Omental fat pad (tissue), 4 donors: ENCODE data around the gene ARL6IP1. TPM values are rescaled to one million over a fixed set of nuclear protein-coding genes. Genes with fewer than 3 reads are reported as not detected.

Experiments used
- ATAC-seq: fragments of 150-250 bp; one replicate; pipeline ENCODE4 v1.9.1; 2016; ENCODE audit warnings: mild to moderate bottlenecking, moderate library complexity; ENCODE audit not compliant: low FRiP score
- DNase-seq: peaks from one replicate; pipeline ENCODE4 v3.0.0-alpha.2; 2019; ENCODE audit warnings: low spot score
- total RNA-seq, 4 donors: library from RNA; depleted of rRNA; stranded (reverse); fragments of >200 nt; gene quantifications; one replicate each; pipeline ENCODE4 v1.1.0, GENCODE V29; 2016
- TF ChIP-seq, protein P1 (sequence below), 3 donors: fragments of 450-650 bp; IDR thresholded peaks; one replicate each; pipeline ENCODE4 v1.5.1; 2016 to 2017; ENCODE audit warnings: antibody characterized with exemption in 3 of 3, mild to moderate bottlenecking in 3 of 3, moderate library complexity in 2 of 3

Gene ARL6IP1
- total RNA-seq = 100 to 1,000 TPM; 267 to 358 (median 282) TPM

- ATAC-seq = peak; percentile 99
- TF ChIP-seq, protein P1, sequence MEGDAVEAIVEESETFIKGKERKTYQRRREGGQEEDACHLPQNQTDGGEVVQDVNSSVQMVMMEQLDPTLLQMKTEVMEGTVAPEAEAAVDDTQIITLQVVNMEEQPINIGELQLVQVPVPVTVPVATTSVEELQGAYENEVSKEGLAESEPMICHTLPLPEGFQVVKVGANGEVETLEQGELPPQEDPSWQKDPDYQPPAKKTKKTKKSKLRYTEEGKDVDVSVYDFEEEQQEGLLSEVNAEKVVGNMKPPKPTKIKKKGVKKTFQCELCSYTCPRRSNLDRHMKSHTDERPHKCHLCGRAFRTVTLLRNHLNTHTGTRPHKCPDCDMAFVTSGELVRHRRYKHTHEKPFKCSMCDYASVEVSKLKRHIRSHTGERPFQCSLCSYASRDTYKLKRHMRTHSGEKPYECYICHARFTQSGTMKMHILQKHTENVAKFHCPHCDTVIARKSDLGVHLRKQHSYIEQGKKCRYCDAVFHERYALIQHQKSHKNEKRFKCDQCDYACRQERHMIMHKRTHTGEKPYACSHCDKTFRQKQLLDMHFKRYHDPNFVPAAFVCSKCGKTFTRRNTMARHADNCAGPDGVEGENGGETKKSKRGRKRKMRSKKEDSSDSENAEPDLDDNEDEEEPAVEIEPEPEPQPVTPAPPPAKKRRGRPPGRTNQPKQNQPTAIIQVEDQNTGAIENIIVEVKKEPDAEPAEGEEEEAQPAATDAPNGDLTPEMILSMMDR (IDR thresholded peaks at IDR 0.05) = peak in 2 of 3 donors; percentile 57 to 65
- peak; percentile 94 for DNase-seq
These were observed at the start of gene ARL6IP1 for GRCh38 chr16:18801145-18801972. ARL6IP1 (minus strand) TSS chr16:18801549; CDS start chr16:18801466, 83 bp downstream.

DNA sequence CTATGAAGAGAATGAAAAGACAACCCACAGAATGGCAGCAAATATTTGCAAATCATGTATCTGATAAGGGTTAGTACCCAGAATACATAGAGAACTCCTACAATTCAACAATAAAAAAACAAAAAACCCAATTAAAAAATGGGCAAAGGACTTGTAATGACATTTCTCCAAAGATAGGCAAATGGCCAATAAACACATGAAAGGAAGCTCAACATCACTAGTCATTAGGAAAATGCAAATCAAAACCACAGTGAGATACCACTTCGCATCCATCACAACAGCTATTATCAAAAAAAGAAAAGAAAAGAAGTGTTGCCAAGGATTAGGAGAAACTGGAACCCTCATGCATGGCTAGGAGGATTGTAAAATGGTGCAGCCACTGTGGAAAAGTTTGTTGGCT lies 45.1 kb upstream of the ARL6IP1 start:
- TF ChIP-seq, protein P1 (IDR thresholded peaks at IDR 0.05) = no peak
- ATAC-seq (no peak), DNase-seq (no peak)

DNA sequence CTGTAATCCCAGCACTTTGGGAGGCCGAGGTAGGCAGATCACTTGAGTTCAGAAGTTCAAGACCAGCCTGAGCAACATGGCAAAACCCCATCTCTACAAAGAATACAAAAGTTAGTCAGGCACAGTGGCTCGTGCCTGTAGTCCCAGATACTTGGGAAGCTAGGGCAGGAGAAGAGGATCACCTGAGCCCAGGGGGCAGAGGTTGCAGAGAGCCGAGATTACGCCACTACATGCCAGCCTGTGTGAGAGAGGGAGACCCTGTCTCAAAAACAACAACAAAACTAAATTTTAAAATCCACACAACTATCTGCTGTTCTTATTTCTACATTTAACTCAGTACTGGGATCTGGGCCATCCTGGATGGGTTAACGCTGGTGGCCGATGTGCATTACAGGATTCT lies 41.2 kb upstream of the ARL6IP1 start:
- ATAC-seq (no peak), DNase-seq (no peak)
- TF ChIP-seq, protein P1 (IDR thresholded peaks at IDR 0.05) = no peak

DNA sequence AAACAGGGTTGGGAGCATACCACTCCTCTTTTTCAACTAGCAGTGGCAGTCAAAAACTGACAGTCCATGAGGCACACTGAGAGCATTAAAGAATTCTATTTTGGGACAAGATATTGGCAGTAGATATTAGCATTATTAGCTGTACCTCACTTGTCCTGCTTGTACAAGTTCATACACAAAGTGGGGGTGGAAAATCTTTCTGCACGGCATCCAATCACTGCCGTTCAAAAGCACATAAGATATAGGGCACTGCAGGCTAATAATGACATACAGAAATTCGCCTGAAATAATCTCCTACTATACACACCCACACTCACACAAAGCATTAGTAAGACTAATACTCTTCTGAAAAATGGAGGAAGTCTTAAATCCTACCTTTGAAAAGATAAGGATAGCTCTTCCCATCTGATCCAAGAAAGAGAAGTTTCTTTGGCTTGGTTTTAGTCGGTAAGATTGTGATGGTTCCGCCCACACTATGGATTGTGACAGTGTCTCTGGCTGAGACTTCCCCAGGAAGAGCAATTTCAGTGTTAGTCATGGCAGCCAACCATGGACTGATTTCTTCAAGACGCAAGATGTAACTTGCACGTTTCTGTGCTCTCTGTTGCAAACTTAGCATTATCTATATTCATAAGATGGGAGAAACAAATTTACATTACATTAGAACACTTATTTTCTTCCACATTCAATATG lies 40.6 kb upstream of the ARL6IP1 start:
- ATAC-seq (no peak), DNase-seq (no peak)
- TF ChIP-seq, protein P1 (IDR thresholded peaks at IDR 0.05) = no peak

GRCh38 chr16:18839555-18839954 lies 38.2 kb upstream of the ARL6IP1 start:
- no peak for DNase-seq
- peak; percentile 71 for ATAC-seq
- TF ChIP-seq, protein P1 (IDR thresholded peaks at IDR 0.05) = no peak

DNA sequence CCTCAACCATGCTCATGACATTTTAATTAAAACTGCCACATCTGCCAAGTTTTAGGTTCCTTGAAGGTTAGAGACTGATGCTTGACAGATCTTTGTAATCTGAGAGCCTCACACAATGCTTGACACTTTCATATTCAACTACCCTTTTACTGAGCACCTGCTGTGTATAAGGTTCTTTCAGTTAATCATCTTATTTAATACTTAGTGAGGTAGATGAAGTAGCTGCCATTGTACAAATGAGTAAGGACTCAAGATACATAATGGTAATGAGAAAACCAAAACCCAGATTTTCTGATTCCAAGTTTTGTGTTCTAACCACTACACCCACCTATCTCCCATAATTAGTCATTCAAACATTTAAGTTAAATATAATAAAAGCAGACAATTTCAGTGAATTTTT lies 35.4 kb upstream of the ARL6IP1 start:
- DNase-seq (no peak), ATAC-seq (no peak)
- TF ChIP-seq, protein P1 (IDR thresholded peaks at IDR 0.05) = no peak
